NCI-H1417 (cell line): ENCODE data around the gene BRPF3.

ENCODE experiments used
- DNase-seq, 3 experiments: peaks; one replicate each; lab custom pipeline; 2025; lab: John Stamatoyannopoulos, UW

BRPF3 gene

GRCh38 chr6:36196113-36196879 lies at the start of gene BRPF3:
Gene BRPF3, plus strand, starts transcription at chr6:36196744. Its CDS starts 3,579 bp downstream, at chr6:36200323.
- peak; percentile 79 to 96 (median 87) for DNase-seq

- no peak for DNase-seq
Observed at GRCh38 chr6:36147294-36147693, 49.2 kb upstream of the BRPF3 start.

DNA sequence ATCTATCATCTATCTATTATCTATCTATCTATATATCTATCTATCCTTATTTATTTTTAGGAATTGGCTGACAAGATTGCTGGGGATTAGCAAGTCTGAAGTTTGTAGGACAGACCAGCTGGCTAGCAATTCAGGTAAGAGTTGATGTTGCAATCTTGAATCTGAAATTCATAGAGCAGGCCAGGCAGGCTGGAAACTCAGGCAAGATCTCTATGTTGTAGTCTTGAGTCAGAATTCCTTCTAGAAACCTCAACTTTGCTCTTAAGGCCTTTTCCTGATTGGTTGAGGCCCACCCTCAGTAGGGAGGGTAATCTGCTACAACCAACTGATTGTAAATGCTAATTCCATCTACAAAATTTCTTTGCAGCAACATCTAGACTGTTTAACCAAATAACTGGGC lies 47.1 kb upstream of the BRPF3 start:
- no peak for DNase-seq

GRCh38 chr6:36150283-36150682 lies 46.3 kb upstream of the BRPF3 start:
- DNase-seq, result no peak

- no peak for DNase-seq
Observed at GRCh38 chr6:36154286-36154685, 42.3 kb upstream of the BRPF3 start.

GRCh38 chr6:36155662-36156061 lies 40.9 kb upstream of the BRPF3 start:
- DNase-seq, result no peak

DNA sequence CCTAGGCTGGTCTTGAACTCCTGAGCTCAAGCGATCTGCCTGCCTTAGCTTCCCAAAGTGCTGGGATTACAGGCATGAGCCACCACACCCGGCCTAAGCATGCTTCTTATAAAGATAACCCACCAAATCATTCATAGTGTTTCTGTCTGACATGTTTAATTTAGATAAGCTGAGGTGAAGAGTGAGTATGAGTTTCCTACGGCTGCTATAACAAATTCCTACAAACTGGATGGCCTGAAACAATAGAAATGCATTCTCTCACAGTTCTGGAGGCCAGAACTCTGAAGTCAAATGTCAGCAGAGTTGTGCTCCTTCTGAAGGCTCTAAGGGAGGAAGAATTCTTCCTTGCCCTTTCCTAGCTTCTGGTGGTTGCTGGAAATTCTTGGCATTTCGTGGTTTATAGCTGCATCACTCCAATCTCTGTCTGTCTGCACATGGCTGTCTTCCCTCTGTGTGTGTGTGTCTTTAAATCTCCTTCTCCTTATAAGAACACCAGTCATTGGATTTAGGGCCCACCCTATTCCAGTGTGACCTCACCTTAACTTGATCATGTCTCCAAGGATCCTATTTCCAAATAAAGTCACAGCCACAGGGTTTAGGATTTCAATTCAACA lies 36.3 kb upstream of the BRPF3 start:
- no peak for DNase-seq

GRCh38 chr6:36169023-36170007 lies 27.2 kb upstream of the BRPF3 start:
- no peak for DNase-seq

- DNase-seq, result no peak
Observed at GRCh38 chr6:36170704-36171103, 25.8 kb upstream of the BRPF3 start.

GRCh38 chr6:36171573-36171972 lies 25.0 kb upstream of the BRPF3 start:
- no peak for DNase-seq

- DNase-seq, result no peak
Observed at GRCh38 chr6:36177166-36177565, 19.4 kb upstream of the BRPF3 start.

DNA sequence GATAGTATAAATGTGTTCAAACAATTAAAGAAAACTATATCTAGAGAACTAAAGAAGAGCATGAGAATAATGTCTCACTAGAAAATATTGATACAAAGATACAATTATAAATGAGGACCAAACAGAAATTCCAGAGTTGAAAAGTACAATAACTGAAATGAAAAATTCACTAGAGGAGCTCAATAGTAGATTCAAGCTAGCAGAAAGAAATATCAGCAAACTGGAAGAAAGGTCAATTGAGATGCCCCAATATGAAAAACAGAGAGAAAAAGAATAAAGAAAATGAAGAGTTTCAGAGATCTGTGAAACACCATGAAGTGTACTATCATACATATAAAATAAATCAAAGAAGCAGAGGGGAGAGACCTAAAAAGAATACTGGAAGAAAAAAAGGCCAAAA lies 18.0 kb upstream of the BRPF3 start:
- DNase-seq, result no peak

DNA sequence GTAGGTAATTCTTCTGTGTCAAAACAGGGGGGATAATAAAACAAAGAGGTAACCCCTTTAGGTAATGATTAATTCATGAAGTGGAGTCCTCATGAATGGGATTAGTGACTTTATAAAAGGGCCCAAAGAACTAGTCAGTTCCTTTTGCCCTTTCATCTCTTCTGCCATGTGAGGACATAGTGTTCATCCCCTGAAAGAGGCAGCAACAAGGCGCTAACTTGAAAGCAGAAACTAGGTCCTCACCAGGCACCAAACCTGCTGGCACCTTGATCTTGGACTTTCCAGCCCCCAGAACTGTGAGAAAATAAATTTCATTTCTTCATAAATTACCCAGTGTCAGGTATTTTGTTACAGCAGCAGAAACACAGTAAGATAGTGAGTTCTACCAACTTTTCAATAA lies 16.4 kb upstream of the BRPF3 start:
- no peak for DNase-seq

DNA sequence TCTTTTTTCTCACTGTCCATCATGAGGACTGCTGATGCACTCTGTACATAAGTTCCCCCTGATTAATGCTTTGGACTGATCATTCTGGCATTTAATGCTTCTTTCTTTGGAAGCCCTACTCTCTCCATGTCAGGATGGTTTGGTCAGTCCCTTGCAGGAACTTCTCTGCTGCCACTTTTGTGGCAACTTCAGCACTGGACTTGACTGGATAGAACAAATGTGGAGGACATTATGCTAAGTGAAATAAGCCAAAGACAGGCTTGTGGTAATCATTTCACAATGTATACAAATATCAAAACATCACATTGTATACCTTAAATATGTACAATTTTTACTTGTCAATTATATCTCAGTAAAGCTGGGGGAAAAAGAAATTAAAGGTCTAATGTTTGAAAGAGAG lies 12.2 kb upstream of the BRPF3 start:
- DNase-seq, result no peak

DNA sequence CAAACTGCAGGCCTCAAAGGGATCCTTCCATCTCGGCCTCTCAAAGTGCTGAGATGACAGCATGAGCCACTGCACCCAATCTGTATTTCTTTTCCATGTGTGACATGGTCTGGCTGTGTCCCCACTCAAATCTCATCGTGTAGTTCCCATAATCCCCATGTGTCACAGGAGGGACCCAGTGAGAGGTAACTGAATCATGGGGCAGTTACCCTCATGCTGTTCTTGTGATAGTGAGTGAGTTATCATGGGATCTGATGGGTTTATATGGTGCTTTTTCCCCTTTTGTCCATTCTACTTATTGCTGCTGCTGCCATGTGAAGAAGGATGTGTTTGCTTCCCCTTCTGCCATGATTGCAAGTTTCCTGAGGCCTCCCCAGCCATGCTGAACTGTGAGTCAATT lies 10.3 kb upstream of the BRPF3 start:
- no peak for DNase-seq

DNA sequence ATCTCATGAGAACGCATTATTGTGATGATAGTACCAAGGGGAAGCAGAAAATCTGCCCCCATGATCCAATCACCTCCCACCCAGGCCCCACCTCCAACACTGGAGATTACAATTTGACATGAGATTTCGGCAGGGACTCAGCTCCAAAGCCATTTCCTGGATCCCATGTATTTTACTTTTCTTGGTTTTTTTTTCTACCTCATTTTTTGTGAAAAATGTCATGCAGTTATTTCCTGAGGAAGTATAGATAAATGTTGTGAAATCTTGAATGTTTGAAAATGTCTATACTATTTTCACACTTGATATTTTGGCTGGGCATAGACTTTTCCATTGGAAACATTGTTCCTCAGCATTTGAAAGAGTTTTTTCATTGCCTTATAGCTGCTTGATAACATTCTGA lies 9.1 kb upstream of the BRPF3 start:
- DNase-seq, result no peak

- peak in 2 of 3 experiments; percentile 57 to 72 for DNase-seq
Observed at GRCh38 chr6:36195471-36196112, 952 bp upstream of the BRPF3 start.

GRCh38 chr6:36196880-36197548 lies 470 bp downstream of the BRPF3 start:
- peak; percentile 95 to 98 (median 98) for DNase-seq

DNA sequence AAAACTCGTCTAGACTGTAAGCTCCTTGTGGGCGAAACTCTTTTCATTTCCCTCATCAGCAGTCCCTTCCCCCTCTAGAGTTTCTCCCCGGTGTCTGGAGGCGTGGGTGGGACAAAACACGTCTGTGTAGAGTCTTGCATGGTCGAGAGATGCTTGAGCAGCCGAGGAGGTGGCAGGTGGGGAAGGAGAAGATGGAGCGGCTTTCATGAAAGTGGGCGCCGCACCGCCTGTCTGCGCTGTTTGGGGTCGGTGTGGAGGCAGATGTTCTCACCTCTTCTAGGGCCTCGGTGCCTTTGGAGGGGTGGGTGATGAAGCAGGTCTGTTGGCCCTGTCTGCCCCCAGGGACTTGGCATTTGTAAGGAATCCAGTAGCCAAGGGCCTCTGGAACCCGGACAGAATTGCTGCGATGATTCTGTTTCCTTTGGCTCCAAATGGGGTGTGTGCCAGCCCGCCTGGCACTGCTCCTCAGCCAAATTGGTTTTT lies 1.2 kb downstream of the BRPF3 start:
- DNase-seq, result no peak

DNA sequence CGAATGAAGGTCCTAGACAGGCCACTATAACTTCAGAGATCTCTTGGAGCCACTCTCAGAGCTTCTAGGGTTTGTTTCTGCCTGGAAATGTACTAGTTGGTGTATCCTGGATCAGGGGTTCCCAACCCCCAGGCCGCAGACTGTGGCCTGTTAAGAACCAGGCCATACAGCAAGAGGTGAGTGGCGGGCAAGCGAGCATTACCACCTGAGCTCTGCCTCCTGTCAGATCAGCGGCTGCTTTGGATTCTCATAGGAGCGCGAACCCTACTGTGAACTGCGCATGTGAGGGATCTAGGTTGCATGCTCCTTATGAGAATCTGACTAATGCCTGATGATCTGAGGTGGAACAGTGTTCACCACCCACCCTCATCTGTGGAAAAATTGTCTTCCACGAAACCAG lies 2.4 kb downstream of the BRPF3 start:
- DNase-seq, result no peak

- DNase-seq, result no peak
Observed at GRCh38 chr6:36200154-36200891, 3.8 kb downstream of the BRPF3 start.
